Spleen (tissue), 7 donors: ENCODE results near the gene ELAPOR1.

Experiments used
- CTCF ChIP-seq, 11 experiments: fragments of 200-600 bp in 7 of 11; fragments of 450-650 bp in 4 of 11; sonication (generic) in 4 of 11; IDR thresholded peaks in 8 of 11; conservative IDR thresholded peaks in 3 of 11; 1 replicate in 7 of 11; 2 replicates in 4 of 11; pipeline versions ENCODE4 v1.4.0 to v1.8.0; 2016 to 2021; ENCODE audit warnings: antibody characterized with exemption in 11 of 11, inconsistent platforms in 4 of 11, mild to moderate bottlenecking in 1 of 11
- POLR2A ChIP-seq, 3 donors: fragments of 450-650 bp; IDR thresholded peaks; one replicate each; pipeline ENCODE4 v1.5.1; 2017; ENCODE audit warnings: antibody characterized with exemption in 3 of 3, mild to moderate bottlenecking in 1 of 3
- POLR2AphosphoS5 ChIP-seq, 3 donors: sonication (generic); formaldehyde crosslinking; IDR thresholded peaks; one replicate each; pipeline ENCODE4 v1.5.1; 2017; ENCODE audit warnings: antibody characterized with exemption in 3 of 3
- donor health status: DM: no; HTN: no; CAD: no; lungs with moderate emphysema.
- donor health status: DM: no; HTN: no; CAD: no.
- donor health status: DM: no; HTN: no; CAD: no.

- no peak for TF ChIP-seq POLR2AphosphoS5 (IDR thresholded peaks at IDR 0.05)
- TF ChIP-seq CTCF (IDR thresholded peaks at IDR 0.05 in 8 of 11, conservative IDR thresholded peaks at IDR 0.05 in 3 of 11): no peak
- TF ChIP-seq POLR2A (IDR thresholded peaks at IDR 0.05): no peak
These were observed 43.0 kb downstream of the ELAPOR1 start for GRCh38 chr1:109156916-109157385.
